Heart left ventricle (tissue), 13 donors: ENCODE data around the gene SAPCD1.

Experiments
- POLR2A ChIP-seq, 2 donors: fragments of 450-650 bp; IDR thresholded peaks; one replicate each; pipeline ENCODE4 v1.6.1; 2017; ENCODE audit warnings: antibody characterized with exemption in 2 of 2, mild to moderate bottlenecking in 2 of 2, moderate library complexity in 2 of 2
- TF ChIP-seq, protein P1 (sequence below), 12 donors: fragments of 200-600 bp; sonication (generic) in 4 of 12; IDR thresholded peaks; one replicate each; pipeline versions ENCODE4 v1.5.0 to v1.8.0; 2018 to 2022; ENCODE audit warnings: antibody characterized with exemption in 12 of 12, mild to moderate bottlenecking in 5 of 12
- donor health status: ischemic (EF 13 %, LVEDD 7.1; RV severe dilation, severe dysfunction).
- donor health status: DM: no; HTN: yes; CAD: no.
- donor health status: DM: no; HTN: no; CAD: no.
- donor health status: ischemic (EF 25% LVEDD 6.9; RV normal size, moderate dysfunction).
- donor health status: ischemic (EF 25% LVEDD 5.7; RV mildly dilated, moderate dysfunction).
- donor health status: ischemic (EF 35%, LVEDD 5.7; RV mildly dilated, moderate dysfunction).
- donor health status: nonischemic (EF 11% LVEDD 7.7; RV severe dilation, severe dysfunction).
- donor health status: DM: yes; HTN: yes; CAD: no.
- donor health status: PGD.
- donor health status: ischemic (EF 29% LVEDD 5.4; RV normal size, mild dysfunction).
- donor health status: nonischemic (EF 23%, LVEDD 6.1; RV moderate dilation, normal function).

DNA sequence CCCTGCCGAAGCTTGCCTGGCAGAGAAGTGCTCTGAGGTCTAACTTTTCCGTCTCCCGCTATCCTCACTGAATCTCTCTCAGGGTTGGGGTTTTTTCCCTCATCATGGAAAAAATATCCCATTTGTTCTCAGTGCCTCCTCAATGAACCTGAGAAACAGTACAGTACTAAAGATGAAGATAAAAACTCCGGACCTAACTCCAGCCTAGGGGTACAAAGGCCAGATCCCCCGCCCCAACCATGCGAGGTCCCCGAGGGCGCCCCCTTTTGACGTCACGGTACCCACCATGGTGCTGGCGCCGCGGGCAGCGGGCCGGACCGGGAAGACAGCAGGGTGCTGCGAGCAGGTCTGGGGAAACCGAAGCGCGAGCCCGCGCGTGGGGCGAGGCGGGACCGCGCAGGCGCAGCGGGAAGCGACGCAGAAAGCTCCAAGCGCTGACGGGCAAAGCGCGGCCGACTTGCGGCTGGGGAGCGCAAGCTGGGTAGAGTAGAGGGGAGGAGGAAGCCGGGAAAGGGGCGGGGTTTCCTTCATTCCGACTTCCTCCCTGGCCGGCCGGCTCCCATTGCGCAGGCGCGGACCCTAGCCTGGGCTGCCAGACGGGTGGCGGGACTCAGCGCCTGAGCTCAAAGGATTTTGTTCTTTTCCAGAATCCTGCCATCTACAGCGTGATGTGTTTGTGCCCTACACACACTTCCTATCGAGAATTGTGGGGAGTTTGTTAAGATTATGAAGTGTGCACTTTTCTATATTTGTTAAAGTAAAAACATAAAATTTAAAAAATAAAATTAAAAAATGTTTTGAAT is 44.2 kb downstream of the SAPCD1 start, which contains the start of gene LSM2:
- TF ChIP-seq, protein P1, sequence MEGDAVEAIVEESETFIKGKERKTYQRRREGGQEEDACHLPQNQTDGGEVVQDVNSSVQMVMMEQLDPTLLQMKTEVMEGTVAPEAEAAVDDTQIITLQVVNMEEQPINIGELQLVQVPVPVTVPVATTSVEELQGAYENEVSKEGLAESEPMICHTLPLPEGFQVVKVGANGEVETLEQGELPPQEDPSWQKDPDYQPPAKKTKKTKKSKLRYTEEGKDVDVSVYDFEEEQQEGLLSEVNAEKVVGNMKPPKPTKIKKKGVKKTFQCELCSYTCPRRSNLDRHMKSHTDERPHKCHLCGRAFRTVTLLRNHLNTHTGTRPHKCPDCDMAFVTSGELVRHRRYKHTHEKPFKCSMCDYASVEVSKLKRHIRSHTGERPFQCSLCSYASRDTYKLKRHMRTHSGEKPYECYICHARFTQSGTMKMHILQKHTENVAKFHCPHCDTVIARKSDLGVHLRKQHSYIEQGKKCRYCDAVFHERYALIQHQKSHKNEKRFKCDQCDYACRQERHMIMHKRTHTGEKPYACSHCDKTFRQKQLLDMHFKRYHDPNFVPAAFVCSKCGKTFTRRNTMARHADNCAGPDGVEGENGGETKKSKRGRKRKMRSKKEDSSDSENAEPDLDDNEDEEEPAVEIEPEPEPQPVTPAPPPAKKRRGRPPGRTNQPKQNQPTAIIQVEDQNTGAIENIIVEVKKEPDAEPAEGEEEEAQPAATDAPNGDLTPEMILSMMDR (IDR thresholded peaks at IDR 0.05) = peak in 10 of 12 donors; percentile 13 to 45 (median 28)
- TF ChIP-seq POLR2A (IDR thresholded peaks at IDR 0.05) = peak in 1 of 2 donors; percentile 95
